ENCODE results near the gene CCDC57.
"Not testable (repeated sequence)": the region's sequence is repeated elsewhere in the genome, so short reads cannot be mapped to it uniquely, and the experiment has no call there.

CCDC57 gene

GRCh38 chr17:82225368-82226029, 12.9 kb upstream of the CCDC57 start:
- DNase-seq (ENCODE audit: low read depth in 2 of 3, low spot score in 1 of 3) = no peak

DNA sequence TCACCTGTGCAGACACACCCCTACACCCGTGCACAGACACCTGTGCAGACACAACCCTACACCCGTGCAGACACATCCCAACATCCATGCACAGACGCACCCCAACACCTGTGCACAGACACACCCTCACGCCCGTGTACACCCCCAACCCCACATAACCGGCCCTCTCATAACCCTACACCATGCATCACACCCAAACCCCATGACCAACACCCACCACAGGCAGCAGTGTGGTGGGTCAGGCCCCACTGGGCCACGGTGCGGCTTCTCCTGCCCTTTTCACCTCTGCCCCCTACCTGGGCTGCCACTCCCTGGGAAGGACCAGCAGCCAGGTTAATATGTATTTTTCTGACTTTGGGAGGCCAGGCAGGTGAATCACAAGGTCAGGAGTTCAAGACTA, 12.0 kb upstream of the CCDC57 start:
- no peak for DNase-seq (ENCODE audit: low read depth in 2 of 3, low spot score in 1 of 3)

- no peak for DNase-seq (ENCODE audit: low read depth in 2 of 3, low spot score in 1 of 3)
Measured at GRCh38 chr17:82223517-82223916, 10.9 kb upstream of the CCDC57 start.

GRCh38 chr17:82222816-82223215, 10.2 kb upstream of the CCDC57 start:
- DNase-seq (ENCODE audit: low read depth in 2 of 3, low spot score in 1 of 3) = no peak

- no peak for DNase-seq (ENCODE audit: low read depth in 2 of 3, low spot score in 1 of 3)
Measured at GRCh38 chr17:82221341-82221902, 8.8 kb upstream of the CCDC57 start.

DNA sequence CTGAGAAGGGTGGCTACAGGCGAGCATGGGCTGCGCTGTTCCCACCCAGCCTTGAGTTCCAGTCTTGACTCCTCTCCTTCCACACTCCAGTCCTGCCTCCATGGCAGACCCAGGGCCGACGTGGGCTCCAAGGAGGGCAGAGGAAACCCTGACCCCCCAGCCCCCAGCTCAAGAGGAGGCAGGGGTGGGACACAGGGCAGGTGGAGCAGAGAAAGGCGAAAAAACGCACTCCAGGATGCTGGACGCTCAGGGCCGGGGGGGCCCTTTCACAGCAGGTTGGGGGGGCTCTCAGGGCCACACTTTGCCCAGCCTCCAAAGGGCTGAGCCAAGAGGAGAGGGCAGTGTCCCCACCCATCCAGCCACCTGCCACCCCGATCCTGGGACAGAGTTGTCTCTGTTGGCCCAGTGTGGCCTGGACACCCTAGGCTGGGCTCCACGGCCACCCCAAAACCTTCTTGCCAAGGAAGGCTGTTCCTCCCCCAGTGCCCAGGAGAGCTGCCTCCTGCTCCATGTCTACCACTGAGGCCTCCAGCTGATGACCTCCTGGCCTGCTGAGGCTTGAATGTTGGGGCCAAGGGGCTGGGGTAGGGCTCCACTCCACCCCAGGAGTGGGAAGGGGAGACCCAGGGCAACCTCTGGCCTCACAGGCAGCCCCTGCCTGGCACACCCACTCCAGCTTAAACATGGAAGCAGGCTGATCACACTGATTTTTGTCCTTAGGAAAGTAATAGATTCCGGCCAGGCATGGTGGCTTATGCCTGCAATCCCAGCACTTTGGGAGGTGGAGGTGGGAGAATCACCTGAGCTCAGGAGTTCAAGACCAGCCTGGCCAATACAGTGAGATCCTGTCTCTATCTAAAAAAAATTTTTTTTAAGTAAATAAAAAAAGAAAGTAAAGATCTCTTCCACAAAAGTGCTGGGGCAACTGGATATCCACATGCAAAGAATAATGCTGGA, 7.4 kb upstream of the CCDC57 start:
- no peak for DNase-seq (ENCODE audit: low read depth in 2 of 3, low spot score in 1 of 3)

DNA sequence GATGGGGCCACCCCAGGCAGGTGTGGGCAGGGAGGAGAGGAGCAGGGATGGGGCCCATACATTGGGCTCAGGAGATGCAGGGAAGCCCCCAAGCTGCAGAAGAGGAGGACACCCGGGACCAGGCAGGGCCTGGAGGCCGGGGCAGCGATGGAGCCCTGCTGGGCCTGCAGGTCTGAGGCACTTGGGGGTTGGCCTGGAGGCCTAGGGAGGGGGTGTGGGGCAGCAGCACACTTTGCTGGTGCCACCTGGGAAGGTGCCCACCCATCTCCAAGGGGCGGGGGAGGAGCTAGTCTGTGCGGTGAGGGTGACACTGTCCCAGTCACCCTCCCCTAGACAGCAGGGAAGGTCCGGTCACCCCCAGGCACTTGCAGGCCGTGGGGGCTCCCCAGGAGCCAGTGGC, 6.4 kb upstream of the CCDC57 start:
- no peak for DNase-seq (ENCODE audit: low read depth in 2 of 3, low spot score in 1 of 3)

GRCh38 chr17:82218349-82219075, 5.9 kb upstream of the CCDC57 start:
- no peak for DNase-seq (ENCODE audit: low read depth in 2 of 3, low spot score in 1 of 3)

DNA sequence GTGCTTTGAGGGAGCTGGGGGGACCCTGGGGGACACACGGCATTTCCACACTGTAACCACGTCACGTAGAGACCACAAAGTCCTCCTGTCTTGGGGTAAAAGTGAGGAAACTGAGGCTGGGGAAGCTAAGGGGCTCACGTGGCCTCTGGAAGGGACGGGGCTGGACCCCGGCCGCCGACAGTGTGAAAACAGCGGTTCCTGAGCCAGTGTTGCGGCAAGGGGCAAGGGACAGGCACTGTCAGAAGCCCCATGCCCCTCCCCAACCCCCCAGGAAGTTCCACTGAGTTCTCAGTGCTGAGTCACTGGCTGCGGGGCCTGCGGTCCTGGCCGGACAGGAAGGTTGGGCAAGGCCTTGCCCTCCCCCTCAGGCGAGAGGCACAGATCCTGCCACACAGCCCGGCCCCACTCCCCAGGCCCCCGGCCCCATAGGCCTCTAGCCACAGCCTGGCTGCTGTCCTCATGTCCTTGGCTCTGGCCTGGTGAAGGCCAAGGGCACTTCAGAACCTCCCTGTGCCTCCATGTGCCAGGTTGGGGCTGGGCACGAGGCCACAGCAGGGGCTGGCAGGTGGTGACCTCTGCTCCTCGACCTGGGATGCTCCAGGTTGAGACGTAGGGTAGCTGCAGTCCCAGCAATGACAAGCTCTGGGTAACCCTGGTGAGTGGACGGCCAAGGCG, 5.0 kb upstream of the CCDC57 start:
- DNase-seq (ENCODE audit: low read depth in 2 of 3, low spot score in 1 of 3) = no peak

- no peak for DNase-seq (ENCODE audit: low read depth in 2 of 3, low spot score in 1 of 3)
Measured at GRCh38 chr17:82217120-82217529, 4.5 kb upstream of the CCDC57 start.

- DNase-seq (ENCODE audit: low read depth in 2 of 3, low spot score in 1 of 3) = no peak
Measured at GRCh38 chr17:82216301-82217119, 3.9 kb upstream of the CCDC57 start.

GRCh38 chr17:82215972-82216300, 3.3 kb upstream of the CCDC57 start:
- DNase-seq (ENCODE audit: low read depth in 2 of 3, low spot score in 1 of 3) = no peak

- no peak for DNase-seq (ENCODE audit: low read depth in 2 of 3, low spot score in 1 of 3)
Measured at GRCh38 chr17:82215095-82215971, 2.7 kb upstream of the CCDC57 start.

- DNase-seq (ENCODE audit: low read depth in 2 of 3, low spot score in 1 of 3) = no peak
Measured at GRCh38 chr17:82214012-82214628, 1.5 kb upstream of the CCDC57 start.

DNA sequence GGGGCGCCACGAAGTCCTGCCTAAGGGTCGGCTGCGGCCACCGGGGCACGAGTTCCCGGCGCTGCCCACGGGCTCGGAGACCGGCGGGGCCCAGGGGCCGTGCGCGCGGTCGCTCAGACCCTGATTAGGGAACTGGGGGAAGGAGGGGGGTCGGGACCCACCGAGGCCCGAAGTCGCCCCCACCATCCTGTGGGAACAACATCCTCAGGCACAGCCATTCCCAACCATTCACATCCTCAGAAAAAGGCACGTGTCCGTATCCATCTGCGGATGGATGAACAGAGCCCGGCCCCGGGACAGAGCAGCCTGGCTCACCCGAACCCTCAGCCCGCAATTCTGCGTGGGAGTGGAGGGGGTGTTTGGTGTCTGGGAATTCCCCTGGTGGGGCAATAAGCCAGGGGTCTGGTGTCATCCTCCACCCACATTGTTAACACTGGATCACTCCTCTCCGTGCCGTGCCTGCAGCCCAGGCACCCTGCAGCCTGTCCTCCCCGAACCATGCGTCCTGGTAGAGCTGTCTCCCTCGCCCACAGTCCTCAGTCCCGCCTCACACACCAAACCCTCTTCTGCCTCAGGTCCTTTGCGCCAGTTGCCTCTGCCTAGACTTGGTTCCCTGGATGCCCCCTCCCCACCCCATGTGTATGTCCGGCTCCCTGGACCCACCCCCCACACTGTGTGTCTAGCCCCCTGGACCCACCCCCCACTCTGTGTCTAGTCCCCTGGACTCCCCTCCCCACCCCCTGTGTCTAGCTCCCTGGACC, 789 bp upstream of the CCDC57 start:
- DNase-seq (ENCODE audit: low read depth in 2 of 3, low spot score in 1 of 3) = no peak

GRCh38 chr17:82210655-82211054, 2.0 kb downstream of the CCDC57 start:
- DNase-seq (ENCODE audit: low read depth in 2 of 3, low spot score in 1 of 3) = not testable (repeated sequence)

DNA sequence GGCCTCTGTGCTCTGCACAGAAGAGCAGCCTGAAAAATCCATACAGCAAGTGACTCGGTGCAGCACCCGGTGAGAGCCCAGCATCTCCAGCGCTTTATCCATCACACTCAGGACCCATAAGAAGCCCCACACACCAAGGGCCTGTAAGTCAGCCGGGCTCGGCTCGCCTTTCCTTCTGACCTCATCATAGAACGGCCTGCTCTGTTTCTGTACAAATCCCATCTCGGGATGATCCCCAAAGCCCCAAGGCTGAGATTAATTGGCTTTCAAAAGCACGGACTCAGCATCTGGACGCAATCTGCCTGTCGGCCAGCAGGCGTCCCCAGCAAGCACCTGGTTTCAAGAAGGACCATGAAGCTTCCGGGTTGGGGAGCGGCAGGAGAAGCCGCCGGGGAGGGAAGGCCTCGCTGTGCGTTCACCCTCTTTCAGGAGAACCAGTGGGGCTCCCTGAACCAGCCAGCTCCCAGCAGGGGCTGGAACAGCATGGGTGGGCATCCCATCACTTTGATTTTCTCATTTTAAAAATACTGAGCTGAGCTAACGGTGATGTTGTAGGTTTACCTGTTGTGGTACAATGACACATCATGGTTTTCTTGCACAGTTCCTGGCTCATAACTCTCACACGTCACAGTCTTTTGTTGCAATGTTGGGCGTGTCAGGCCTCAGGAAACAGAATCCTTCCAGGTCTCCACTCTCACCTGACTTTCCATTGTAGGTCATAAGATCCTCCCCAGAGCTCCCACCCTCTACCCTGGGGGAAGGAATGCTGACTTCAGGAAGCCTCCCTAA, 6.7 kb downstream of the CCDC57 start:
- peak in 2 of 3 donors; percentile 67 to 75 for DNase-seq (ENCODE audit: low read depth in 2 of 3, low spot score in 1 of 3)
